ENCODE measurements around the gene MRPS33. TPM values are rescaled to one million over a fixed set of nuclear protein-coding genes. Genes with fewer than 3 reads are reported as not detected.

MRPS33 gene
- total RNA-seq, 1 donor: 32.4 TPM

- DNase-seq (ENCODE audit: low read depth): no peak
- H3K4me3 ChIP-seq (ENCODE audit: low read depth, low read length): no peak overlapping the region
- TF ChIP-seq, protein P1, sequence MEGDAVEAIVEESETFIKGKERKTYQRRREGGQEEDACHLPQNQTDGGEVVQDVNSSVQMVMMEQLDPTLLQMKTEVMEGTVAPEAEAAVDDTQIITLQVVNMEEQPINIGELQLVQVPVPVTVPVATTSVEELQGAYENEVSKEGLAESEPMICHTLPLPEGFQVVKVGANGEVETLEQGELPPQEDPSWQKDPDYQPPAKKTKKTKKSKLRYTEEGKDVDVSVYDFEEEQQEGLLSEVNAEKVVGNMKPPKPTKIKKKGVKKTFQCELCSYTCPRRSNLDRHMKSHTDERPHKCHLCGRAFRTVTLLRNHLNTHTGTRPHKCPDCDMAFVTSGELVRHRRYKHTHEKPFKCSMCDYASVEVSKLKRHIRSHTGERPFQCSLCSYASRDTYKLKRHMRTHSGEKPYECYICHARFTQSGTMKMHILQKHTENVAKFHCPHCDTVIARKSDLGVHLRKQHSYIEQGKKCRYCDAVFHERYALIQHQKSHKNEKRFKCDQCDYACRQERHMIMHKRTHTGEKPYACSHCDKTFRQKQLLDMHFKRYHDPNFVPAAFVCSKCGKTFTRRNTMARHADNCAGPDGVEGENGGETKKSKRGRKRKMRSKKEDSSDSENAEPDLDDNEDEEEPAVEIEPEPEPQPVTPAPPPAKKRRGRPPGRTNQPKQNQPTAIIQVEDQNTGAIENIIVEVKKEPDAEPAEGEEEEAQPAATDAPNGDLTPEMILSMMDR (IDR thresholded peaks at IDR 0.05; ENCODE audit: insufficient read depth, low read length): no peak
Measured at GRCh38 chr7:140992422-140992821, 22.3 kb downstream of the MRPS33 start.

DNA sequence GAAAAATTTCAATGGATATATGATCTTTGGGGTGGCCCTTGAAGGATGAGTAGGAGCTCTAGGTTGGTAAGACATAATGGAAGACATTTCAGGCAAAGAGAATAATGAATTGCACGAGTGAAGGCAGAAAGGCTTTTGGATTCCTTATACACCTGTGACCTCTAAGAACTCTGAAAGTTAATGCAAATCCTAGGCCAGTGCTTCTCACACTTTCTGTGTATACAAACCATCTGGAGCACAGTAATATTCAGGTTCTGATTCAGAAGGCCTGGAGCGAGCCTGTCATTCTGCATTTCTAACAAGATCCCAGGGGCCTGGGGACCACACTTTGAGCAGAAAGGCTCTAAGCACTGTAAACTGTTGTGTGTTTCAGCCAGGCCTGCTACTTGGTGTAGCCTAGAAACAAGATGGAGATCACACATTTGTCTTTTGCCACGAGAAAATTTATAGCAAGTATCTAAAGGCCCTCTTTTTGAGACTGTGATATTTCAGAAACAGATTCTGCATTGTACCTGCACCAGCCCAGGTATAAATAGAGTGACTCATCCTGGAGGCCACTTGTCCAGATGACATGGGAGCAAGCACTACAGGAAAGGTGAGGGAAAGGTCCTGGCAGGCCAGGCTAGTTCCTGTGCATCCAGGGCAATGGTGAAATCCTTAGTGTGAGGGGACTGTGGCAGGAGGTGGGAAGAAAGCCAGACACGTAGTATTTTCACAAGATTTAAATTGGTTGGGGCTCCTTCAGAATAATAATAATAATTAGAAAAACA is 24.4 kb downstream of the MRPS33 start:
- TF ChIP-seq, protein P1 (IDR thresholded peaks at IDR 0.05; ENCODE audit: insufficient read depth, low read length): no peak
- no peak for DNase-seq (ENCODE audit: low read depth)
- no peak overlapping the region for H3K4me3 ChIP-seq (ENCODE audit: low read depth, low read length)

- H3K4me3 ChIP-seq (ENCODE audit: low read depth, low read length): no peak overlapping the region
- TF ChIP-seq, protein P1 (IDR thresholded peaks at IDR 0.05; ENCODE audit: insufficient read depth, low read length): no peak
- no peak for DNase-seq (ENCODE audit: low read depth)
Measured at GRCh38 chr7:140989068-140989467, 25.7 kb downstream of the MRPS33 start.

DNA sequence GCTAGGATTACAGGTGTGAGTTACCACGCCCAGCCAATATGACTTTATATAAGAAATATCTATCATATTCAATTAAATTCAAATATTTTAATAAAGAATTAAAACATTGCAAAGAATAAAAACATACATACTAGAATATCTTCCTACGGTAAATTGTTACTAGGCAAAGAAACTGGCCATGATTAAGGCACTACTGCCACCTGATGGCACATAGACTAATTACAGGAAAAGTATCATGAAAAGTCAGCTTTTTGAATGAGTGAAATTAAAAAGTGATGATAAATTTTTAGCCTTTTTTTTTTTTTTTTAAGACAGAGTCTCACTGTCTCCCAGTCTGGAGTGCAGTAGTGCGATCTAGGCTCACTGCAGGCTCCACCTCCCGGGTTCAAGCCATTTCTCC is 30.9 kb downstream of the MRPS33 start:
- TF ChIP-seq, protein P1 (IDR thresholded peaks at IDR 0.05; ENCODE audit: insufficient read depth, low read length): no peak
- no peak for DNase-seq (ENCODE audit: low read depth)
- no peak overlapping the region for H3K4me3 ChIP-seq (ENCODE audit: low read depth, low read length)

- DNase-seq (ENCODE audit: low read depth): no peak
- TF ChIP-seq, protein P1 (IDR thresholded peaks at IDR 0.05; ENCODE audit: insufficient read depth, low read length): no peak
- no peak overlapping the region for H3K4me3 ChIP-seq (ENCODE audit: low read depth, low read length)
Measured at GRCh38 chr7:140982508-140982907, 32.2 kb downstream of the MRPS33 start.

DNA sequence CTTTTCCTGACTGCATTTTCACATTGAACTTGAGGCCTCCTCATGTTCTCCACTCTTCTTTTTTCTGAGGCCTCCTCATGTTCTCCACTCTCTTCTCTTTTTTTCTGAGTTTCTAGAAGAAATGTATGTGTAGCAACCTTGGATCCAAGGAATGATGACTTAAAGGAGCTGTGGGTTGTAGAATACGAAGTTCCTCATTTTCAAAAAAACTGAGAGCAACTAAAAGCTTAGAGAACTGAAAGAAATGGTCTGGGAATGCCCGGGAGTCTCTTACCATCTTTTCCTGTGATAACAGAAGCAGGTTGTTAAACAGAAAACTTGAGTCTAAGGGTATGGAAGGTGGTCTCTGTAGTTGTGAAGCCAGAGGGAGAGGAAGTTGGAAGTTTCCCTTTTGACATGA is 32.8 kb downstream of the MRPS33 start:
- H3K4me3 ChIP-seq (ENCODE audit: low read depth, low read length): no peak overlapping the region
- TF ChIP-seq, protein P1 (IDR thresholded peaks at IDR 0.05; ENCODE audit: insufficient read depth, low read length): no peak
- DNase-seq (ENCODE audit: low read depth): no peak

- no peak overlapping the region for H3K4me3 ChIP-seq (ENCODE audit: low read depth, low read length)
- no peak for DNase-seq (ENCODE audit: low read depth)
- TF ChIP-seq, protein P1 (IDR thresholded peaks at IDR 0.05; ENCODE audit: insufficient read depth, low read length): no peak
Measured at GRCh38 chr7:140977741-140978140, 37.0 kb downstream of the MRPS33 start.

All from fibroblast of the aortic adventitia (primary cell).